HepG2 (cell line): ENCODE data around the gene GNPAT. TPM values are rescaled to one million over a fixed set of nuclear protein-coding genes. Genes with fewer than 3 reads are reported as not detected.

Source experiments
- ATAC-seq: fragments of 200-7000 bp; cut with Tn5 transposase; 3 replicates; pipeline ENCODE4 v1.9.1; 2020; ENCODE audit warnings: mild to moderate bottlenecking, moderate library complexity
- BruUV-seq: library from RNA; stranded (reverse); fragments of 400-500 nt; replicated peaks from 2 replicates; lab custom pipeline; 2021; lab: Mats Ljungman, UMichigan
- CTCF ChIA-PET: fragments of 300-600 bp; formaldehyde crosslinking; extraction: SDS; loops from one replicate; lab custom pipeline; 2021; ENCODE audit warnings: low total read pairs, inconsistent platforms, low intra/inter-chr PET ratio; lab: Yijun Ruan, JAX
- POLR2A ChIA-PET: fragments of 350-600 bp; sonication (Branson Sonifier 250); formaldehyde crosslinking; loops from one replicate; lab custom pipeline; 2020; ENCODE audit warnings: antibody characterized with exemption, inconsistent platforms; lab: Yijun Ruan, JAX
- DNase-seq: peaks from one replicate; pipeline ENCODE4 v3.0.0-alpha.2; 2015; ENCODE audit warnings: low spot score
- FAIRE-seq: peaks from 3 replicates; lab custom pipeline; 2011; peaks lifted over from hg19 to GRCh38; lab: Jason Lieb, UNC
- H2AFZ ChIP-seq: one replicate; pipeline ENCODE4 v1.6.1; 2011; ENCODE audit warnings: low read length, inconsistent platforms
- H3K27ac ChIP-seq: fragments of 300-600 bp; 3 replicates; pipeline ENCODE4 v1.8.0; 2011; ENCODE audit warnings: mixed run types, mild to moderate bottlenecking, mixed read lengths, low read length, inconsistent platforms; ENCODE audit not compliant: insufficient read depth; ENCODE audit errors: extremely low read length
- H3K27me3 ChIP-seq, 2 experiments: fragments of 200-600 bp in 1 of 2; 2 replicates in 1 of 2; 3 replicates in 1 of 2; pipeline versions ENCODE4 v1.6.0 to v1.8.0; 2011; ENCODE audit warnings: low read length in 2 of 2, mild to moderate bottlenecking in 2 of 2, moderate library complexity in 2 of 2, inconsistent platforms in 1 of 2; ENCODE audit not compliant: insufficient read depth in 2 of 2, control insufficient read depth in 1 of 2
- H3K36me3 ChIP-seq, 2 experiments: fragments of 200-600 bp in 1 of 2; replicated peaks in 1 of 2; 2 replicates in 1 of 2; 3 replicates in 1 of 2; pipeline versions ENCODE4 v1.5.1 to v1.8.0; 2011; ENCODE audit warnings: low read length in 2 of 2, inconsistent platforms in 1 of 2; ENCODE audit not compliant: insufficient read depth in 2 of 2, control insufficient read depth in 1 of 2
- H3K4me1 ChIP-seq: 2 replicates; pipeline ENCODE4 v1.5.1; 2012; ENCODE audit warnings: low read length, inconsistent platforms; ENCODE audit not compliant: insufficient read depth
- H3K4me2 ChIP-seq: 2 replicates; pipeline ENCODE4 v1.6.0; 2011; ENCODE audit warnings: low read depth, low read length, inconsistent platforms
- H3K4me3 ChIP-seq, 3 experiments: fragments of 200-600 bp in 1 of 3; sonication (generic), shearing (Covaris generic) in 1 of 3; replicated peaks in 1 of 3; 2 replicates each; pipeline ENCODE4 v1.5.1; 2011 to 2016; ENCODE audit warnings: low read length in 3 of 3, inconsistent platforms in 2 of 3, low read depth in 2 of 3, mild to moderate bottlenecking in 2 of 3, control low read depth in 1 of 3, mixed read lengths in 1 of 3; ENCODE audit not compliant: insufficient read depth in 1 of 3
- H3K79me2 ChIP-seq: one replicate; pipeline ENCODE4 v1.6.1; 2011; ENCODE audit warnings: low read length, inconsistent platforms; ENCODE audit not compliant: insufficient read depth
- H3K9ac ChIP-seq: 2 replicates; pipeline ENCODE4 v1.6.0; 2011; ENCODE audit warnings: mild to moderate bottlenecking, low read depth, low read length, inconsistent platforms; ENCODE audit not compliant: insufficient read depth
- H3K9me3 ChIP-seq: 2 replicates; pipeline ENCODE4 v1.5.1; 2012; ENCODE audit warnings: mild to moderate bottlenecking, low read length
- H4K20me1 ChIP-seq: 2 replicates; pipeline ENCODE4 v1.6.0; 2011; ENCODE audit warnings: inconsistent platforms, mild to moderate bottlenecking, low read length, moderate library complexity; ENCODE audit not compliant: insufficient read depth
- BCL6 ChIP-seq: IDR thresholded peaks from 2 replicates; pipeline ENCODE4 v1.6.1; 2016; ENCODE audit warnings: missing genetic modification reagents, missing compliant biosample characterization
- ERF ChIP-seq: IDR thresholded peaks from 2 replicates; pipeline ENCODE4 v1.6.1; 2018; ENCODE audit warnings: missing biosample characterization, missing genetic modification reagents
- IKZF5 ChIP-seq: IDR thresholded peaks from 2 replicates; pipeline ENCODE4 v1.6.1; 2018; ENCODE audit warnings: missing genetic modification reagents, mild to moderate bottlenecking, missing compliant biosample characterization
- KLF12 ChIP-seq: sonication (generic); formaldehyde crosslinking; IDR thresholded peaks from 2 replicates; pipeline ENCODE4 v1.4.0; 2020; ENCODE audit warnings: missing genetic modification reagents, borderline replicate concordance
- MIER3 ChIP-seq: IDR thresholded peaks from 2 replicates; pipeline ENCODE4 v1.6.1; 2016; ENCODE audit warnings: missing compliant biosample characterization, borderline replicate concordance
- POLR2AphosphoS2 ChIP-seq: IDR thresholded peaks from 2 replicates; pipeline ENCODE4 v1.6.1; 2011; ENCODE audit warnings: low read depth, low read length, improper control_type of control experiment
- POLR2G ChIP-seq: fragments of 200-400 bp; formaldehyde crosslinking; IDR thresholded peaks from 2 replicates; pipeline ENCODE4 v1.6.1; 2018; ENCODE audit warnings: mild to moderate bottlenecking, low read depth, low read length, moderate library complexity
- PPARG ChIP-seq: conservative IDR thresholded peaks from 2 replicates; pipeline ENCODE4 v1.6.1; 2016; ENCODE audit warnings: missing biosample characterization, missing genetic modification reagents
- RXRB ChIP-seq: IDR thresholded peaks from 2 replicates; pipeline ENCODE4 v1.6.1; 2016; ENCODE audit warnings: borderline replicate concordance, missing genetic modification reagents, missing compliant biosample characterization
- TFE3 ChIP-seq: IDR thresholded peaks from 2 replicates; pipeline ENCODE4 v1.6.1; 2016
- ZC3H4 ChIP-seq: sonication (generic); formaldehyde crosslinking; IDR thresholded peaks from 2 replicates; pipeline ENCODE4 v1.4.0; 2020; ENCODE audit warnings: missing genetic modification reagents, borderline replicate concordance
- ZFY ChIP-seq: sonication (generic); formaldehyde crosslinking; IDR thresholded peaks from 2 replicates; pipeline ENCODE4 v1.4.0; 2020; ENCODE audit warnings: missing genetic modification reagents
- ZKSCAN5 ChIP-seq: sonication (generic); formaldehyde crosslinking; IDR thresholded peaks from 2 replicates; pipeline ENCODE4 v1.5.1; 2020; ENCODE audit warnings: mild to moderate bottlenecking, missing genetic modification reagents
- ZNF496 ChIP-seq: sonication (generic); formaldehyde crosslinking; IDR thresholded peaks from 2 replicates; pipeline ENCODE4 v1.8.1; 2023; ENCODE audit warnings: mild to moderate bottlenecking, moderate library complexity, missing genetic modification reagents; ENCODE audit not compliant: insufficient replicate concordance
- ZNF687 ChIP-seq: sonication (generic); formaldehyde crosslinking; IDR thresholded peaks from 2 replicates; pipeline ENCODE4 v1.5.1; 2020; ENCODE audit warnings: mild to moderate bottlenecking, missing genetic modification reagents, moderate library complexity
- ZSCAN21 ChIP-seq: sonication (generic); formaldehyde crosslinking; IDR thresholded peaks from 2 replicates; pipeline ENCODE4 v1.8.0; 2022; ENCODE audit warnings: mild to moderate bottlenecking, missing genetic modification reagents, moderate library complexity, borderline replicate concordance
- WGBS: methylation state at CpG from one replicate; pipeline ENCODE4 v1.1.6; 2017; ENCODE audit warnings: low lambda C conversion rate; 5-methylcytosine and 5-hydroxymethylcytosine counted together
- in situ Hi-C: cut with HindIII; loops from 2 replicates; pipeline ENCODE4 v1.10.0; 2017; ENCODE audit warnings: low pct_unique_long_range_greater_than_20kb; ENCODE audit not compliant: extremely low pct_ligation_motif_present
- intact Hi-C: fragments of 100-400 bp; cut with micrococcal nuclease; formaldehyde crosslinking; loops from one replicate; pipeline ENCODE4 v1.10.0; 2022; ENCODE audit not compliant: unreplicated experiment
- polyA plus RNA-seq, 8 experiments: library from polyadenylated mRNA; depleted of rRNA in 3 of 8; stranded (reverse) in 7 of 8; unstranded in 1 of 8; fragments of >200 nt; fragmentation: Illumina TruSeq in 4 of 8; extraction: Trizol in 4 of 8; gene quantifications; 2 replicates each; pipeline versions ENCODE4 v1.2.1 to v1.2.3, GENCODE V29; 2011 to 2016; ENCODE audit warnings: low read depth in 4 of 8, missing spikeins in 1 of 8, mixed read lengths in 1 of 8; ENCODE audit not compliant: insufficient read depth in 1 of 8
- total RNA-seq, 5 experiments: library from RNA; depleted of rRNA; stranded (reverse); fragments of >200 nt; fragmentation: Illumina TruSeq; extraction: Trizol; gene quantifications; 2 replicates each; pipeline ENCODE4 v1.2.3, GENCODE V29; 2016; ENCODE audit warnings: low read depth in 1 of 5

Gene GNPAT
- total and polyA plus RNA-seq, 2 of the 13 experiments (the other 11 are each of a cell fraction or from before 2014, with no cell fraction given), result 58.3 to 114 TPM

GRCh38 chr1:231233735-231234417, 7.1 kb upstream of the GNPAT start (continued):
- peak; percentile 47; the same call in 1 of the 2 replicates for TF ChIP-seq BCL6 (CRISPR knock-in tag)
- TF ChIP-seq PPARG (CRISPR knock-in tag), result peak; percentile 82
- no peak for TF ChIP-seq ZNF687 (CRISPR knock-in tag)
- 0 out of 2 replicates have a peak, but pooled peaks have one; percentile 13 for TF ChIP-seq KLF12 (CRISPR knock-in tag)
- TF ChIP-seq ERF, result peak; percentile 45; the same call in 1 of the 2 replicates
- TF ChIP-seq MIER3, result no peak
- peak; percentile 57; the same call in 1 of the 2 replicates for TF ChIP-seq ZSCAN21 (CRISPR knock-in tag)
- TF ChIP-seq ZNF496 (CRISPR knock-in tag), result no peak

- CTCF ChIA-PET, result no interaction called here
- Histone ChIP-seq H3K27me3 (no peaks in the 10 kb centered on the region), H3K4me1 (peaks cover 82% of the 10 kb centered on the region), H3K36me3 (peaks cover 5 to 8% of the 10 kb centered on the region in 2 experiments; a peak in 3 of 5 replicates), H3K4me3 (peak overlapping the region in 1 of 3 experiments; percentile 47; a peak in 1 of 6 replicates), H2AFZ (no peak overlapping the region), H3K27ac (peak overlapping the region; percentile 98), H3K4me2 (peak overlapping the region; percentile 74), H3K9ac (peak overlapping the region; percentile 76), H3K79me2 (peaks cover 21% of the 10 kb centered on the region), H4K20me1 (no peaks in the 10 kb centered on the region), H3K9me3 (no peaks in the 10 kb centered on the region)
- POLR2A ChIA-PET, result interaction anchor here (0.9 to 4.0 kb wide), 7 partner anchors 8 to 521 kb away, joined by 4 to 47 read pairs (median 7); partner anchors contain the start of genes AGT, C1orf198, EXOC8 and GNPAT
- DNase-seq (no peak), ATAC-seq (peak; percentile 30), FAIRE-seq (no peak)
- intact Hi-C loops (no loop called here), in situ Hi-C loops (no loop called here)
- TSS peak; percentile 92 for BruUV-seq
- 3% methylated on average over 3 of the region's 3 CpGs for WGBS
- TF ChIP-seq IKZF5 (CRISPR knock-in tag) (0 out of 2 replicates have a peak, but pooled peaks have one; percentile 1), POLR2AphosphoS2 (no peak), TFE3 (CRISPR knock-in tag) (no peak), ZC3H4 (CRISPR knock-in tag) (0 out of 2 replicates have a peak, but pooled peaks have one; percentile 26), POLR2G (no peak; the same call in 1 of the 2 replicates), RXRB (CRISPR knock-in tag) (no peak), ZKSCAN5 (CRISPR knock-in tag) (no peak), ZFY (CRISPR knock-in tag) (0 out of 2 replicates have a peak, but pooled peaks have one; percentile 16)
Measured at GRCh38 chr1:231234506-231234905, 6.5 kb upstream of the GNPAT start.
